ENCODE measurements around the gene MPRIP. TPM values are rescaled to one million over a fixed set of nuclear protein-coding genes. Genes with fewer than 3 reads are reported as not detected.

The MPRIP gene
- total RNA-seq, 3 donors from 2014 or later, result 121 to 132 (median 132) TPM

DNA sequence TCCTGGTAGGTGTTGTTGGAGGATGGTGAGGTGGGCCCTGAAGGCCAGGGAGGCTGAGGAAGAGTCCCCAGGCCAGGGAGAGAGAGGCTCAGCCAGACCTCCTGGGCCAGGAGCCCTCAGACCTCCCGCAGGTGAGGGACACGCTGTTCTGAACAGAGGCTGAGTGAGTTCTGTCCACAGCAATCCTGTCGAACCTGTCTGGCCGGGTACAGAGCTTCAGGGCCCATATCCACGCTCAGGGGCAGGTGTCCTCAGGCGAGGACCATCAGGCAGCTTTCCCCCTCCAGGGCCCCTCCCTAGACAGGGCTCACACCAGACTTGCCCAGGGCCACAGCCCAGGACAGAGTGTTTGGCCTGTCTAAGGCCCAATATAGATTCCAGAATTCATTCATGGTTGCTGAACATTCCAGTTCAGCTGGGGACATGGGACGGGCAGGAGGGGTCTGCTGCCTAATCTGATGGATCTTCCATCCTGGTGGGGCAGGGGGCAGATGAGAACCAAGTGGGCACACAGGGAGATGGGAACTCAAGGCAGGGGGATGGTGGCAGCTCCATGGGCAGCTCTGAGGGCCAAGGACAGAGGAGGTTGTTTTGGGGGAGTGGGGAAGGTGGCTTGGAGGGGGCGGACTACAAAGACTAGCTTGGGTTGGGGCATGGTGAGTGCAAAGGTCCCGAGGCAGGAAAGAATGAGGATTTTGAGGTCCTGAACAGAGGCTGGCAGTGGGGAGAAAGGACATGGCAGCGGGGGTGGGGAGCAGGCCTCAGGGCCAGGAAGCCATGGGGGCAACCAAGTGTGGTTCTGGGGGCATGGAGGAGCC, 23.4 kb upstream of the MPRIP start:
- peaks cover 42% of the 10 kb centered on the region for H3K4me1 Mint-ChIP-seq (ENCODE audit: low read depth)
- DNase-seq, result no peak
- ATAC-seq, result no peak
- no peaks in the 10 kb centered on the region for H3K27me3 Mint-ChIP-seq (ENCODE audit: low read depth)
- no peak overlapping the region for H3K4me3 Mint-ChIP-seq
- no peaks in the 10 kb centered on the region for H3K36me3 Mint-ChIP-seq (ENCODE audit: insufficient read depth)
- H3K9me3 Mint-ChIP-seq, result no peaks in the 10 kb centered on the region

GRCh38 chr17:17019430-17019762, 22.9 kb upstream of the MPRIP start:
- DNase-seq, result no peak
- Mint-ChIP-seq H3K4me1 (ENCODE audit: low read depth) (peaks cover 40% of the 10 kb centered on the region), H3K9me3 (no peaks in the 10 kb centered on the region), H3K36me3 (ENCODE audit: insufficient read depth) (no peaks in the 10 kb centered on the region), H3K27me3 (ENCODE audit: low read depth) (no peaks in the 10 kb centered on the region), H3K4me3 (no peak overlapping the region)
- ATAC-seq, result no peak

DNA sequence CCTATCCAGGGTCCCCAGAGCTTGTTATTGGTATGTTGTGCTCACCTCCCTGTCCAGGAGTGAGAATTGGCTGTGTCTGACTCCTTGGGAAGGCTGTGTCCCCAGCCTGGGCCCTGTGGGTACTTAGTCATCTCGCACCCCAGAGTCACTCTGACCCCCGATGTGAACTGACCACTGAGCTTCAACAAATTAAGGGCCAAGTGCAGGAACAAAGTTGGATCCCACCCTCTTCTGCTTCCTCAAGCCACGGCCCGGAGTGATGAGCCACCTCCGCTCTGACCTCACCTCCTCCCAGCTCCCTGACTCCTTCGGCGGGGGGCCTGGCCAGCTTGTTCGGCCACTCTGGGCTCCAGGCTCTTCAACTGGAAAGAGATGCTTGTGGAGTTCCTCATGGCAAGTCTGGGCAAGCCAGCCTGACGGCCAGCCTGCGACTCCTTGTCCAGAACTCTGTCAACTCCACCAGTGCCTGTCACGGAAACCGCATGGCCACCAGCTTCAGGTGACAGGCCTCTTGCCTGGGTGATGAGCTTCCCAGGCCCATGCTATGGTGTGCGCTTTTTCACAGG, 22.3 kb upstream of the MPRIP start:
- Mint-ChIP-seq H3K4me3 (no peak overlapping the region), H3K4me1 (ENCODE audit: low read depth) (peaks cover 35% of the 10 kb centered on the region), H3K27me3 (ENCODE audit: low read depth) (no peaks in the 10 kb centered on the region), H3K9me3 (no peaks in the 10 kb centered on the region), H3K36me3 (ENCODE audit: insufficient read depth) (no peaks in the 10 kb centered on the region)
- no peak for ATAC-seq
- DNase-seq, result no peak

DNA sequence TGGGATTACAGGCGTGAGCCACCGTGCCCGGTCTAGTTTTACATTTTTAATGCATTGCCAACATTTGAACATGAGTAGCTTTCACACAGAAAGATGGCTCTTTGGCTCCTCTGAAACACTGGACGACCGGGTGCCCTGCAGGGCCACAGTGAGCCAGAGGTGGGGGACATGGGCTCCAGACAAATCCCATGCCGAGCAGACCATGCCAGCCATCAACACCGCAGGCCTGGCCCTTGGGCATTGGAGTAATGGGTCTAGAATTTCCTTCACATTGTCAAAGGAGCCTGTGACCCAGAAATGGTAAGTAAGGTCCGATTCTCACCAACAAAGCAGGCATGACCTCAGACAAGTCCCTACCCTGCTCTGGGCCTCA, 21.4 kb upstream of the MPRIP start:
- H3K9me3 Mint-ChIP-seq, result no peaks in the 10 kb centered on the region
- H3K4me1 Mint-ChIP-seq (ENCODE audit: low read depth), result peaks cover 27% of the 10 kb centered on the region
- DNase-seq (no peak), ATAC-seq (no peak)
- no peaks in the 10 kb centered on the region for H3K27me3 Mint-ChIP-seq (ENCODE audit: low read depth)
- no peak overlapping the region for H3K4me3 Mint-ChIP-seq
- H3K36me3 Mint-ChIP-seq (ENCODE audit: insufficient read depth), result no peaks in the 10 kb centered on the region

GRCh38 chr17:17021194-17021863, 20.9 kb upstream of the MPRIP start:
- Mint-ChIP-seq H3K4me3 (no peak overlapping the region), H3K4me1 (ENCODE audit: low read depth) (peaks cover 22% of the 10 kb centered on the region), H3K9me3 (no peaks in the 10 kb centered on the region), H3K27me3 (ENCODE audit: low read depth) (no peaks in the 10 kb centered on the region), H3K36me3 (ENCODE audit: insufficient read depth) (no peaks in the 10 kb centered on the region)
- DNase-seq, result no peak
- no peak for ATAC-seq

- Mint-ChIP-seq H3K36me3 (ENCODE audit: insufficient read depth) (no peaks in the 10 kb centered on the region), H3K27me3 (ENCODE audit: low read depth) (no peaks in the 10 kb centered on the region), H3K4me3 (no peak overlapping the region), H3K4me1 (ENCODE audit: low read depth) (peaks cover 15% of the 10 kb centered on the region), H3K9me3 (no peaks in the 10 kb centered on the region)
- ATAC-seq (no peak), DNase-seq (no peak)
Measured at GRCh38 chr17:17022011-17022410, 20.2 kb upstream of the MPRIP start.

DNA sequence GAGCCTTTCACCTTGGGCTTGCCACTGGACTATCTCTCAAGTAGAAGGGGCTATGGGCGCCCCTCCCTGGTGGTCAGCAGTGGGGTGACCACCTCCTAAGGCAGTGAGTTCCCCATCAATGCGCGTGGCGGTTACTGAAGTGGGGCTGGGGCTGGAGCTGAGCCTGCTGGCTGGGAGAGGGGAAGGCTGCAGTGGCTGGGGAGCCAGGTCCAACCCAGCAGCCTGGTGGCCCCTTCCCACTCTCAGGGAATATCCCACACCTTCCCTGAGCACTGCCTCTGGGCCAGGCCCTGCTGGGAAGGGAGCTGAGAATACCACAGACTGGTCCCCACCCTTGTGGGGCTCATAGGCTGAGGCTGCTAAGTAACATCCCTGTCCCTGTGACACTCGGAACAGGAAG, 19.8 kb upstream of the MPRIP start:
- DNase-seq (no peak), ATAC-seq (no peak)
- no peaks in the 10 kb centered on the region for H3K27me3 Mint-ChIP-seq (ENCODE audit: low read depth)
- H3K4me1 Mint-ChIP-seq (ENCODE audit: low read depth), result peaks cover 10% of the 10 kb centered on the region
- no peak overlapping the region for H3K4me3 Mint-ChIP-seq
- no peaks in the 10 kb centered on the region for H3K36me3 Mint-ChIP-seq (ENCODE audit: insufficient read depth)
- H3K9me3 Mint-ChIP-seq, result no peaks in the 10 kb centered on the region

- Mint-ChIP-seq H3K4me3 (no peak overlapping the region), H3K9me3 (no peaks in the 10 kb centered on the region), H3K36me3 (ENCODE audit: insufficient read depth) (no peaks in the 10 kb centered on the region), H3K4me1 (ENCODE audit: low read depth) (no peaks in the 10 kb centered on the region), H3K27me3 (ENCODE audit: low read depth) (no peaks in the 10 kb centered on the region)
- ATAC-seq, result no peak
- no peak for DNase-seq
Measured at GRCh38 chr17:17024778-17025300, 17.4 kb upstream of the MPRIP start.

- no peaks in the 10 kb centered on the region for H3K4me1 Mint-ChIP-seq (ENCODE audit: low read depth)
- no peaks in the 10 kb centered on the region for H3K27me3 Mint-ChIP-seq (ENCODE audit: low read depth)
- H3K4me3 Mint-ChIP-seq, result no peak overlapping the region
- H3K36me3 Mint-ChIP-seq (ENCODE audit: insufficient read depth), result no peaks in the 10 kb centered on the region
- DNase-seq, result no peak
- ATAC-seq, result no peak
- H3K9me3 Mint-ChIP-seq, result no peaks in the 10 kb centered on the region
Measured at GRCh38 chr17:17025621-17026020, 16.6 kb upstream of the MPRIP start.

DNA sequence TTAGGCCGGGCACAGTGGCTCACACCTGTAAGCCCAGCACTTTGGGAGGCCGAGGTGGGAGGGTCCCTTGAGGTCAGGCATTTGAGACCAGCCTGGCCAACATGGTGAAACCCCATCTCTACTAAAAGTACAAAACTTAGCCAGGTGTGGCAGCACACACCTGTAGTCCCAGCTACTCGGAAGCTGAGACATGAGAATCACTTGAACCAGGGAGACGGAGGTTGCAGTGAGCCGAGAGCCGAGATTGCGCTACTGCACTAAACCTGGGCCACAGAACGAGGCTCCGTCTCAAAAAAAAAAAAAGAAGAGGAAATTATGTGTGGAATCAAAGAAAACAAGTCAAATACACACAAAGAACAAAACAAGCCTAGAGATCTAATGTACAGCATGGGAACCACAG, 16.1 kb upstream of the MPRIP start:
- no peak for DNase-seq
- Mint-ChIP-seq H3K4me3 (no peak overlapping the region), H3K4me1 (ENCODE audit: low read depth) (no peaks in the 10 kb centered on the region), H3K9me3 (no peaks in the 10 kb centered on the region), H3K36me3 (ENCODE audit: insufficient read depth) (no peaks in the 10 kb centered on the region), H3K27me3 (ENCODE audit: low read depth) (no peaks in the 10 kb centered on the region)
- ATAC-seq, result no peak

GRCh38 chr17:17027442-17028058, 14.7 kb upstream of the MPRIP start:
- no peak overlapping the region for H3K4me3 Mint-ChIP-seq
- ATAC-seq (no peak), DNase-seq (no peak)
- H3K9me3 Mint-ChIP-seq, result no peaks in the 10 kb centered on the region
- no peaks in the 10 kb centered on the region for H3K4me1 Mint-ChIP-seq (ENCODE audit: low read depth)
- H3K36me3 Mint-ChIP-seq (ENCODE audit: insufficient read depth), result no peaks in the 10 kb centered on the region
- H3K27me3 Mint-ChIP-seq (ENCODE audit: low read depth), result no peaks in the 10 kb centered on the region

- H3K27me3 Mint-ChIP-seq (ENCODE audit: low read depth), result no peaks in the 10 kb centered on the region
- H3K36me3 Mint-ChIP-seq (ENCODE audit: insufficient read depth), result no peaks in the 10 kb centered on the region
- no peak overlapping the region for H3K4me3 Mint-ChIP-seq
- ATAC-seq (no peak), DNase-seq (no peak)
- H3K4me1 Mint-ChIP-seq (ENCODE audit: low read depth), result no peaks in the 10 kb centered on the region
- no peaks in the 10 kb centered on the region for H3K9me3 Mint-ChIP-seq
Measured at GRCh38 chr17:17028059-17028877, 14.0 kb upstream of the MPRIP start.

GRCh38 chr17:17028878-17029535, 13.2 kb upstream of the MPRIP start:
- Mint-ChIP-seq H3K36me3 (ENCODE audit: insufficient read depth) (no peaks in the 10 kb centered on the region), H3K4me3 (no peak overlapping the region), H3K27me3 (ENCODE audit: low read depth) (no peaks in the 10 kb centered on the region), H3K9me3 (no peaks in the 10 kb centered on the region), H3K4me1 (ENCODE audit: low read depth) (no peaks in the 10 kb centered on the region)
- DNase-seq, result no peak
- ATAC-seq, result no peak
